KOPT-K1 (cell line): Measurements from ENCODE around the gene HMX1.

Source experiments
- H3K27ac ChIP-seq: fragments of 200-600 bp; sonication (generic); 2 replicates; pipeline ENCODE4 v1.5.1; 2016; ENCODE audit warnings: antibody characterized with exemption, mild to moderate bottlenecking, low read depth, low read length; ENCODE audit not compliant: poor library complexity, severe bottlenecking
- H3K36me3 ChIP-seq: fragments of 200-600 bp; sonication (generic); 2 replicates; pipeline ENCODE4 v1.5.1; 2017; ENCODE audit warnings: antibody characterized with exemption, mild to moderate bottlenecking, low read length, moderate library complexity; ENCODE audit not compliant: insufficient read depth
- H3K9me3 ChIP-seq: fragments of 200-600 bp; sonication (generic); 2 replicates; pipeline ENCODE4 v1.5.1; 2017; ENCODE audit warnings: antibody characterized with exemption, low read length, mild to moderate bottlenecking; ENCODE audit not compliant: insufficient read depth, poor library complexity, severe bottlenecking

Gene HMX1

GRCh38 chr4:8869002-8869897 is 2.4 kb downstream of the HMX1 start:
- Histone ChIP-seq H3K9me3 (no peaks in the 10 kb centered on the region), H3K36me3 (no peaks in the 10 kb centered on the region)

GRCh38 chr4:8868321-8869001 is 3.2 kb downstream of the HMX1 start:
- H3K36me3 ChIP-seq: no peaks in the 10 kb centered on the region
- H3K9me3 ChIP-seq: no peaks in the 10 kb centered on the region

More at GRCh38 chr4:8869002-8869897, 2.4 kb downstream of the HMX1 start:
- H3K27ac ChIP-seq: no peak overlapping the region

GRCh38 chr4:8867624-8868320 is 3.9 kb downstream of the HMX1 start:
- H3K9me3 ChIP-seq: no peaks in the 10 kb centered on the region
- no peak overlapping the region for H3K27ac ChIP-seq
- H3K36me3 ChIP-seq: no peaks in the 10 kb centered on the region

More at GRCh38 chr4:8868321-8869001, 3.2 kb downstream of the HMX1 start:
- no peak overlapping the region for H3K27ac ChIP-seq

GRCh38 chr4:8866828-8867623 is 4.6 kb downstream of the HMX1 start:
- no peaks in the 10 kb centered on the region for H3K9me3 ChIP-seq
- H3K27ac ChIP-seq: no peak overlapping the region
- H3K36me3 ChIP-seq: no peaks in the 10 kb centered on the region

- Histone ChIP-seq H3K36me3 (no peaks in the 10 kb centered on the region), H3K27ac (no peak overlapping the region), H3K9me3 (no peaks in the 10 kb centered on the region)
Observed at GRCh38 chr4:8866421-8866820, 5.2 kb downstream of the HMX1 start.

GRCh38 chr4:8865681-8866310 is 5.8 kb downstream of the HMX1 start:
- no peak overlapping the region for H3K27ac ChIP-seq
- H3K36me3 ChIP-seq: no peaks in the 10 kb centered on the region
- H3K9me3 ChIP-seq: no peaks in the 10 kb centered on the region

GRCh38 chr4:8864912-8865680 is 6.5 kb downstream of the HMX1 start:
- no peak overlapping the region for H3K27ac ChIP-seq
- H3K36me3 ChIP-seq: no peaks in the 10 kb centered on the region
- H3K9me3 ChIP-seq: no peaks in the 10 kb centered on the region

- H3K9me3 ChIP-seq: no peaks in the 10 kb centered on the region
- H3K36me3 ChIP-seq: no peaks in the 10 kb centered on the region
- no peak overlapping the region for H3K27ac ChIP-seq
Observed at GRCh38 chr4:8863686-8864682, 7.7 kb downstream of the HMX1 start.

GRCh38 chr4:8862800-8863685 is 8.6 kb downstream of the HMX1 start:
- H3K27ac ChIP-seq: no peak overlapping the region
- no peaks in the 10 kb centered on the region for H3K9me3 ChIP-seq
- H3K36me3 ChIP-seq: no peaks in the 10 kb centered on the region

GRCh38 chr4:8862334-8862733 is 9.3 kb downstream of the HMX1 start:
- H3K27ac ChIP-seq: no peak overlapping the region
- no peaks in the 10 kb centered on the region for H3K36me3 ChIP-seq
- H3K9me3 ChIP-seq: no peaks in the 10 kb centered on the region

- no peaks in the 10 kb centered on the region for H3K9me3 ChIP-seq
- H3K36me3 ChIP-seq: no peaks in the 10 kb centered on the region
- no peak overlapping the region for H3K27ac ChIP-seq
Observed at GRCh38 chr4:8861576-8862295, 9.9 kb downstream of the HMX1 start.
